Panc1 (cell line): ENCODE results near the gene PTGIR. TPM values are rescaled to one million over a fixed set of nuclear protein-coding genes. Genes with fewer than 3 reads are reported as not detected.

Experiments used
- ATAC-seq: fragments of 200-7000 bp; cut with Tn5 transposase; 2 replicates; pipeline ENCODE4 v1.9.1; 2020; ENCODE audit warnings: mild to moderate bottlenecking, moderate library complexity
- BruUV-seq: library from RNA; stranded (reverse); fragments of 400-500 nt; replicated peaks from 2 replicates; lab custom pipeline; 2021; lab: Mats Ljungman, UMichigan
- CTCF ChIA-PET: fragments of 300-600 bp; sonication (Branson Sonifier 250); formaldehyde crosslinking; loops from one replicate; lab custom pipeline; 2022; ENCODE audit warnings: antibody characterized with exemption; lab: Charles Lee
- POLR2A ChIA-PET: fragments of 300-600 bp; sonication (Branson Sonifier 250); formaldehyde crosslinking; loops from one replicate; lab custom pipeline; 2022; ENCODE audit warnings: antibody characterized with exemption; lab: Charles Lee
- DNase-seq: peaks from one replicate; pipeline ENCODE4 v3.0.0-alpha.2; 2010; ENCODE audit warnings: low read depth, low spot score
- H3K27ac ChIP-seq: 2 replicates; pipeline ENCODE4 v1.5.1; 2011; ENCODE audit warnings: mild to moderate bottlenecking, low read length, inconsistent platforms
- H3K27me3 ChIP-seq: fragments of 200-500 bp; sonication (Bioruptor generic); 2 replicates; pipeline ENCODE4 v1.6.0; 2014; ENCODE audit warnings: low read length, inconsistent platforms; ENCODE audit not compliant: control insufficient read depth, insufficient read depth
- H3K36me3 ChIP-seq: fragments of 200-500 bp; sonication (Bioruptor generic); 2 replicates; pipeline ENCODE4 v1.5.1; 2014; ENCODE audit warnings: inconsistent platforms, mild to moderate bottlenecking, low read length, moderate library complexity; ENCODE audit not compliant: control insufficient read depth, insufficient read depth
- H3K4me1 ChIP-seq: 2 replicates; pipeline ENCODE4 v1.5.1; 2011; ENCODE audit warnings: inconsistent platforms, mild to moderate bottlenecking, low read length, moderate library complexity; ENCODE audit not compliant: control insufficient read depth, insufficient read depth
- H3K4me3 ChIP-seq, 2 experiments: 2 replicates each; pipeline ENCODE4 v1.5.1; 2011 to 2012; ENCODE audit warnings: low read depth in 2 of 2, low read length in 2 of 2, mild to moderate bottlenecking in 2 of 2, inconsistent platforms in 1 of 2, moderate library complexity in 1 of 2
- H3K9me3 ChIP-seq: fragments of 200-500 bp; sonication (Bioruptor generic); 2 replicates; pipeline ENCODE4 v1.5.1; 2014; ENCODE audit warnings: low read depth, mild to moderate bottlenecking, inconsistent platforms, low read length, moderate library complexity; ENCODE audit not compliant: control insufficient read depth, insufficient read depth
- POLR2AphosphoS5 ChIP-seq: IDR thresholded peaks from 2 replicates; pipeline ENCODE4 v1.6.1; 2012; ENCODE audit warnings: mild to moderate bottlenecking, low read depth, low read length, moderate library complexity
- SIN3A ChIP-seq: IDR thresholded peaks from 2 replicates; pipeline ENCODE4 v1.6.1; 2012; ENCODE audit warnings: low read depth, mild to moderate bottlenecking, low read length, moderate library complexity, borderline replicate concordance; ENCODE audit not compliant: insufficient read depth
- TCF7L2 ChIP-seq: IDR thresholded peaks from 2 replicates; pipeline ENCODE4 v1.6.1; 2011; ENCODE audit warnings: mild to moderate bottlenecking, low read depth, low read length, inconsistent platforms
- in situ Hi-C: cut with HindIII; loops from 2 replicates; pipeline ENCODE4 v1.10.0; 2016; ENCODE audit warnings: low sequenced_read_pairs, low pct_unique_long_range_greater_than_20kb
- intact Hi-C: fragments of 100-400 bp; cut with micrococcal nuclease; formaldehyde crosslinking; loops from one replicate; pipeline ENCODE4 v1.10.0; 2022; ENCODE audit not compliant: unreplicated experiment
- total RNA-seq: library from RNA; stranded (reverse); gene quantifications from one replicate; pipeline ENCODE4 v1.2.1, GENCODE V29; 2021; ENCODE audit not compliant: unreplicated experiment
- TF ChIP-seq, protein P1 (sequence below), 2 experiments: IDR thresholded peaks; 2 replicates each; pipeline ENCODE4 v1.6.1; 2011 to 2012; ENCODE audit warnings: low read depth in 2 of 2, control low read depth in 1 of 2, low read length in 1 of 2, mild to moderate bottlenecking in 1 of 2, moderate library complexity in 1 of 2; ENCODE audit not compliant: insufficient read depth in 1 of 2
- TF ChIP-seq, protein P2 (sequence below): fragments of 450-650 bp; IDR thresholded peaks from 2 replicates; pipeline ENCODE4 v1.5.1; 2017; ENCODE audit warnings: mild to moderate bottlenecking

The PTGIR gene
- total RNA-seq, 1 experiment from 2014 or later, result 0.08 TPM

DNA sequence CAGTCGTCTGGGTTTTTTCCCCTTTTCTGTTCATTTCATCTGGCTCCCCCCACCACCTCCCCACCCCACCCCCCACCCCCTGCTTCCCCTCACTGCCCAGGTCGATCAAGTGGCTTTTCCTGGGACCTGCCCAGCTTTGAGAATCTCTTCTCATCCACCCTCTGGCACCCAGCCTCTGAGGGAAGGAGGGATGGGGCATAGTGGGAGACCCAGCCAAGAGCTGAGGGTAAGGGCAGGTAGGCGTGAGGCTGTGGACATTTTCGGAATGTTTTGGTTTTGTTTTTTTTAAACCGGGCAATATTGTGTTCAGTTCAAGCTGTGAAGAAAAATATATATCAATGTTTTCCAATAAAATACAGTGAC, 14.5 kb downstream of the PTGIR start:
- Histone ChIP-seq H3K36me3 (peaks cover 5% of the 10 kb centered on the region), H3K4me1 (no peaks in the 10 kb centered on the region), H3K27me3 (no peaks in the 10 kb centered on the region), H3K9me3 (no peaks in the 10 kb centered on the region), H3K27ac (no peak overlapping the region), H3K4me3 (no peak overlapping the region)
- intact Hi-C loops (no loop called here), in situ Hi-C loops (no loop called here)
- DNase-seq, result no peak
- no peak for ATAC-seq
- TF ChIP-seq, protein P1, sequence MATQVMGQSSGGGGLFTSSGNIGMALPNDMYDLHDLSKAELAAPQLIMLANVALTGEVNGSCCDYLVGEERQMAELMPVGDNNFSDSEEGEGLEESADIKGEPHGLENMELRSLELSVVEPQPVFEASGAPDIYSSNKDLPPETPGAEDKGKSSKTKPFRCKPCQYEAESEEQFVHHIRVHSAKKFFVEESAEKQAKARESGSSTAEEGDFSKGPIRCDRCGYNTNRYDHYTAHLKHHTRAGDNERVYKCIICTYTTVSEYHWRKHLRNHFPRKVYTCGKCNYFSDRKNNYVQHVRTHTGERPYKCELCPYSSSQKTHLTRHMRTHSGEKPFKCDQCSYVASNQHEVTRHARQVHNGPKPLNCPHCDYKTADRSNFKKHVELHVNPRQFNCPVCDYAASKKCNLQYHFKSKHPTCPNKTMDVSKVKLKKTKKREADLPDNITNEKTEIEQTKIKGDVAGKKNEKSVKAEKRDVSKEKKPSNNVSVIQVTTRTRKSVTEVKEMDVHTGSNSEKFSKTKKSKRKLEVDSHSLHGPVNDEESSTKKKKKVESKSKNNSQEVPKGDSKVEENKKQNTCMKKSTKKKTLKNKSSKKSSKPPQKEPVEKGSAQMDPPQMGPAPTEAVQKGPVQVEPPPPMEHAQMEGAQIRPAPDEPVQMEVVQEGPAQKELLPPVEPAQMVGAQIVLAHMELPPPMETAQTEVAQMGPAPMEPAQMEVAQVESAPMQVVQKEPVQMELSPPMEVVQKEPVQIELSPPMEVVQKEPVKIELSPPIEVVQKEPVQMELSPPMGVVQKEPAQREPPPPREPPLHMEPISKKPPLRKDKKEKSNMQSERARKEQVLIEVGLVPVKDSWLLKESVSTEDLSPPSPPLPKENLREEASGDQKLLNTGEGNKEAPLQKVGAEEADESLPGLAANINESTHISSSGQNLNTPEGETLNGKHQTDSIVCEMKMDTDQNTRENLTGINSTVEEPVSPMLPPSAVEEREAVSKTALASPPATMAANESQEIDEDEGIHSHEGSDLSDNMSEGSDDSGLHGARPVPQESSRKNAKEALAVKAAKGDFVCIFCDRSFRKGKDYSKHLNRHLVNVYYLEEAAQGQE (IDR thresholded peaks at IDR 0.05; ENCODE audit: insufficient read depth in 1 of 2, low read depth in 2 of 2, low read length in 1 of 2), result no peak
- 0 out of 2 replicates have a peak, but pooled peaks have one; percentile 17 for TF ChIP-seq SIN3A
- ChIA-PET CTCF (interaction anchor here (2.6 kb wide), 1 partner anchor 51 kb away, joined by 10 read pairs; the partner anchor contains the start of gene DACT3), POLR2A (interaction anchor here (0.7 kb wide), 1 partner anchor 503 kb away, joined by 3 read pairs; no protein-coding TSS in a partner anchor)
- no TSS peak for BruUV-seq

DNA sequence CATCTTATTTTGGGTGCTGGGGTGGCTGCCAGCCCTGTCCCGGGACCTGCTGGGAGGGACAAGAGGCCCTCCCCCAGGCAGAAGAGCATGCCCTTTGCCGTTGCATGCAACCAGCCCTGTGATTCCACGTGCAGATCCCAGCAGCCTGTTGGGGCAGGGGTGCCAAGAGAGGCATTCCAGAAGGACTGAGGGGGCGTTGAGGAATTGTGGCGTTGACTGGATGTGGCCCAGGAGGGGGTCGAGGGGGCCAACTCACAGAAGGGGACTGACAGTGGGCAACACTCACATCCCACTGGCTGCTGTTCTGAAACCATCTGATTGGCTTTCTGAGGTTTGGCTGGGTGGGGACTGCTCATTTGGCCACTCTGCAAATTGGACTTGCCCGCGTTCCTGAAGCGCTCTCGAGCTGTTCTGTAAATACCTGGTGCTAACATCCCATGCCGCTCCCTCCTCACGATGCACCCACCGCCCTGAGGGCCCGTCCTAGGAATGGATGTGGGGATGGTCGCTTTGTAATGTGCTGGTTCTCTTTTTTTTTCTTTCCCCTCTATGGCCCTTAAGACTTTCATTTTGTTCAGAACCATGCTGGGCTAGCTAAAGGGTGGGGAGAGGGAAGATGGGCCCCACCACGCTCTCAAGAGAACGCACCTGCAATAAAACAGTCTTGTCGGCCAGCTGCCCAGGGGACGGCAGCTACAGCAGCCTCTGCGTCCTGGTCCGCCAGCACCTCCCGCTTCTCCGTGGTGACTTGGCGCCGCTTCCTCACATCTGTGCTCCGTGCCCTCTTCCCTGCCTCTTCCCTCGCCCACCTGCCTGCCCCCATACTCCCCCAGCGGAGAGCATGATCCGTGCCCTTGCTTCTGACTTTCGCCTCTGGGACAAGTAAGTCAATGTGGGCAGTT, 15.1 kb downstream of the PTGIR start:
- DNase-seq (no peak), ATAC-seq (no peak)
- in situ Hi-C loops, result no loop called here
- BruUV-seq, result TSS peak; percentile 92
- H3K27ac ChIP-seq, result no peak overlapping the region
- no peaks in the 10 kb centered on the region for H3K4me1 ChIP-seq
- peaks cover 5% of the 10 kb centered on the region for H3K36me3 ChIP-seq
- no peaks in the 10 kb centered on the region for H3K9me3 ChIP-seq
- no peak overlapping the region for H3K4me3 ChIP-seq
- H3K27me3 ChIP-seq, result no peaks in the 10 kb centered on the region
- POLR2A ChIA-PET, result no interaction called here
- CTCF ChIA-PET, result no interaction called here
- intact Hi-C loops, result no loop called here
- TF ChIP-seq, protein P2, sequence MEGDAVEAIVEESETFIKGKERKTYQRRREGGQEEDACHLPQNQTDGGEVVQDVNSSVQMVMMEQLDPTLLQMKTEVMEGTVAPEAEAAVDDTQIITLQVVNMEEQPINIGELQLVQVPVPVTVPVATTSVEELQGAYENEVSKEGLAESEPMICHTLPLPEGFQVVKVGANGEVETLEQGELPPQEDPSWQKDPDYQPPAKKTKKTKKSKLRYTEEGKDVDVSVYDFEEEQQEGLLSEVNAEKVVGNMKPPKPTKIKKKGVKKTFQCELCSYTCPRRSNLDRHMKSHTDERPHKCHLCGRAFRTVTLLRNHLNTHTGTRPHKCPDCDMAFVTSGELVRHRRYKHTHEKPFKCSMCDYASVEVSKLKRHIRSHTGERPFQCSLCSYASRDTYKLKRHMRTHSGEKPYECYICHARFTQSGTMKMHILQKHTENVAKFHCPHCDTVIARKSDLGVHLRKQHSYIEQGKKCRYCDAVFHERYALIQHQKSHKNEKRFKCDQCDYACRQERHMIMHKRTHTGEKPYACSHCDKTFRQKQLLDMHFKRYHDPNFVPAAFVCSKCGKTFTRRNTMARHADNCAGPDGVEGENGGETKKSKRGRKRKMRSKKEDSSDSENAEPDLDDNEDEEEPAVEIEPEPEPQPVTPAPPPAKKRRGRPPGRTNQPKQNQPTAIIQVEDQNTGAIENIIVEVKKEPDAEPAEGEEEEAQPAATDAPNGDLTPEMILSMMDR, result no peak
- TF ChIP-seq POLR2AphosphoS5 (no peak), SIN3A (no peak), TCF7L2 (no peak)
- TF ChIP-seq, protein P1 (IDR thresholded peaks at IDR 0.05; ENCODE audit: insufficient read depth in 1 of 2, low read depth in 2 of 2, low read length in 1 of 2), result no peak
